Mononuclear cell (primary cell): ENCODE results near the gene AAK1. TPM values are rescaled to one million over a fixed set of nuclear protein-coding genes. Genes with fewer than 3 reads are reported as not detected.
"Not testable (repeated sequence)": the region's sequence is repeated elsewhere in the genome, so short reads cannot be mapped to it uniquely, and the experiment has no call there.

ENCODE experiments used
- H3K27me3 ChIP-seq: 2 replicates; pipeline ENCODE4 v1.6.0; 2011; ENCODE audit warnings: low read length, control low read depth; ENCODE audit not compliant: insufficient read depth
- H3K4me1 ChIP-seq: 2 replicates; pipeline ENCODE4 v1.5.1; 2011; ENCODE audit warnings: mild to moderate bottlenecking, low read length, control low read depth; ENCODE audit not compliant: insufficient read depth
- H3K4me3 ChIP-seq: 2 replicates; pipeline ENCODE4 v1.5.1; 2011; ENCODE audit warnings: mild to moderate bottlenecking, low read length, moderate library complexity
- H3K9me3 ChIP-seq: 2 replicates; pipeline ENCODE4 v1.5.1; 2011; ENCODE audit warnings: low read depth, mild to moderate bottlenecking, control low read depth, low read length
- total RNA-seq: library from RNA; depleted of rRNA; stranded (reverse); fragments of >200 nt; gene quantifications from one replicate; pipeline ENCODE4 v1.2.3, GENCODE V29; 2012

AAK1 gene
- total RNA-seq, 1 donor: 118 TPM

- peaks cover 27% of the 10 kb centered on the region for H3K4me1 ChIP-seq
- H3K4me3 ChIP-seq: no peak overlapping the region
- no peaks in the 10 kb centered on the region for H3K9me3 ChIP-seq
- H3K27me3 ChIP-seq: no peaks in the 10 kb centered on the region
Observed at GRCh38 chr2:69567157-69567908, 76.2 kb downstream of the AAK1 start.

GRCh38 chr2:69566669-69567068, 76.9 kb downstream of the AAK1 start:
- peaks cover 21% of the 10 kb centered on the region for H3K4me1 ChIP-seq
- no peaks in the 10 kb centered on the region for H3K27me3 ChIP-seq
- no peaks in the 10 kb centered on the region for H3K9me3 ChIP-seq

GRCh38 chr2:69565431-69565839, 78.1 kb downstream of the AAK1 start:
- H3K9me3 ChIP-seq: no peaks in the 10 kb centered on the region
- H3K4me3 ChIP-seq: no peak overlapping the region
- H3K27me3 ChIP-seq: no peaks in the 10 kb centered on the region
- H3K4me1 ChIP-seq: peaks cover 20% of the 10 kb centered on the region

More at GRCh38 chr2:69566669-69567068, 76.9 kb downstream of the AAK1 start:
- H3K4me3 ChIP-seq: no peak overlapping the region

- peaks cover 25% of the 10 kb centered on the region for H3K4me1 ChIP-seq
- no peaks in the 10 kb centered on the region for H3K27me3 ChIP-seq
- no peak overlapping the region for H3K4me3 ChIP-seq
- H3K9me3 ChIP-seq: no peaks in the 10 kb centered on the region
Observed at GRCh38 chr2:69564604-69565003, 78.9 kb downstream of the AAK1 start.

- peaks cover 27% of the 10 kb centered on the region for H3K4me1 ChIP-seq
- H3K27me3 ChIP-seq: no peaks in the 10 kb centered on the region
Observed at GRCh38 chr2:69563021-69563420, 80.5 kb downstream of the AAK1 start.

GRCh38 chr2:69561101-69561500, 82.4 kb downstream of the AAK1 start:
- Histone ChIP-seq H3K4me3 (no peak overlapping the region), H3K9me3 (no peaks in the 10 kb centered on the region), H3K4me1 (peaks cover 30% of the 10 kb centered on the region), H3K27me3 (no peaks in the 10 kb centered on the region)

More at GRCh38 chr2:69563021-69563420, 80.5 kb downstream of the AAK1 start:
- H3K9me3 ChIP-seq: no peaks in the 10 kb centered on the region
- H3K4me3 ChIP-seq: no peak overlapping the region

- Histone ChIP-seq H3K4me3 (no peak overlapping the region), H3K9me3 (no peaks in the 10 kb centered on the region), H3K4me1 (peaks cover 30% of the 10 kb centered on the region), H3K27me3 (no peaks in the 10 kb centered on the region)
Observed at GRCh38 chr2:69560147-69560482, 83.4 kb downstream of the AAK1 start.

GRCh38 chr2:69559442-69560146, 83.9 kb downstream of the AAK1 start:
- no peaks in the 10 kb centered on the region for H3K9me3 ChIP-seq
- H3K4me3 ChIP-seq: no peak overlapping the region
- no peaks in the 10 kb centered on the region for H3K27me3 ChIP-seq
- H3K4me1 ChIP-seq: peaks cover 30% of the 10 kb centered on the region

- Histone ChIP-seq H3K4me1 (peaks cover 27% of the 10 kb centered on the region), H3K9me3 (no peaks in the 10 kb centered on the region), H3K27me3 (no peaks in the 10 kb centered on the region), H3K4me3 (no peak overlapping the region)
Observed at GRCh38 chr2:69556008-69556407, 87.5 kb downstream of the AAK1 start.

GRCh38 chr2:69554981-69555380, 88.6 kb downstream of the AAK1 start:
- H3K4me3 ChIP-seq: no peak overlapping the region
- H3K27me3 ChIP-seq: no peaks in the 10 kb centered on the region
- no peaks in the 10 kb centered on the region for H3K9me3 ChIP-seq
- peaks cover 25% of the 10 kb centered on the region for H3K4me1 ChIP-seq

GRCh38 chr2:69554568-69554967, 89.0 kb downstream of the AAK1 start:
- Histone ChIP-seq H3K9me3 (no peaks in the 10 kb centered on the region), H3K27me3 (no peaks in the 10 kb centered on the region), H3K4me3 (no peak overlapping the region), H3K4me1 (peaks cover 20% of the 10 kb centered on the region)

- no peaks in the 10 kb centered on the region for H3K9me3 ChIP-seq
- H3K27me3 ChIP-seq: no peaks in the 10 kb centered on the region
- no peak overlapping the region for H3K4me3 ChIP-seq
- H3K4me1 ChIP-seq: peaks cover 19% of the 10 kb centered on the region
Observed at GRCh38 chr2:69553991-69554390, 89.5 kb downstream of the AAK1 start.

GRCh38 chr2:69550511-69550910, 93.0 kb downstream of the AAK1 start:
- H3K9me3 ChIP-seq, H3K4me3 ChIP-seq, H3K27me3 ChIP-seq: not testable (repeated sequence)
- peaks cover 30% of the 10 kb centered on the region for H3K4me1 ChIP-seq

GRCh38 chr2:69549421-69549820, 94.1 kb downstream of the AAK1 start:
- no peaks in the 10 kb centered on the region for H3K27me3 ChIP-seq
- H3K4me3 ChIP-seq: no peak overlapping the region
- H3K4me1 ChIP-seq: peaks cover 19% of the 10 kb centered on the region
- H3K9me3 ChIP-seq: no peaks in the 10 kb centered on the region

GRCh38 chr2:69547984-69548715, 95.4 kb downstream of the AAK1 start:
- H3K9me3 ChIP-seq: no peaks in the 10 kb centered on the region
- H3K4me1 ChIP-seq: peaks cover 18% of the 10 kb centered on the region
- no peaks in the 10 kb centered on the region for H3K27me3 ChIP-seq
- H3K4me3 ChIP-seq: no peak overlapping the region
